Measurements from ENCODE around the gene KRT74.

Gene KRT74

DNA sequence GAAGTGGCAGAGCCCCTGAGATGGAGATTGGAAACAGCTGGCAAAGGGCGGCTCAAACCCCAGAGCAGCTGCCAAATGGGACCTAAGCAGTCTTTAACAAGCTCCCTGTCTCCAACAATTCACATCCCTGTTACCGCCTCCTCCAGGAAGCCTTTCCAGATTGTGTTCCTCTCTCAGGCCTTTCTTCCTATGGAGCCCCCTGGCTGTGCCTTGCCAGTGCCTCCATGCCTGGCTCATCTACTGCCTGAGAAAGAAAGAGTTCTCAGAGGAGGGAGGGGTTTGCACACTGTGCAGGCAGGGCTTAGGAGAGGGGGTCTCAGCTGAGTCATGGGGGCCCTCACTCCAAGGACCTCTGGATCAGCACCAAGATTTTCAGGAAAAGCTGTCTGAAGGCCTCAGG lies 8.8 kb upstream of the KRT74 start:
- no peak for TF ChIP-seq FOXP2 (optimal IDR thresholded peaks at IDR 0.05; ENCODE audit: borderline replicate concordance, extremely low read depth, extremely low read length, insufficient read depth)
- TF ChIP-seq SIN3A (IDR thresholded peaks at IDR 0.05; ENCODE audit: borderline replicate concordance, insufficient read depth, low read length), result no peak
- TF ChIP-seq, protein P1, sequence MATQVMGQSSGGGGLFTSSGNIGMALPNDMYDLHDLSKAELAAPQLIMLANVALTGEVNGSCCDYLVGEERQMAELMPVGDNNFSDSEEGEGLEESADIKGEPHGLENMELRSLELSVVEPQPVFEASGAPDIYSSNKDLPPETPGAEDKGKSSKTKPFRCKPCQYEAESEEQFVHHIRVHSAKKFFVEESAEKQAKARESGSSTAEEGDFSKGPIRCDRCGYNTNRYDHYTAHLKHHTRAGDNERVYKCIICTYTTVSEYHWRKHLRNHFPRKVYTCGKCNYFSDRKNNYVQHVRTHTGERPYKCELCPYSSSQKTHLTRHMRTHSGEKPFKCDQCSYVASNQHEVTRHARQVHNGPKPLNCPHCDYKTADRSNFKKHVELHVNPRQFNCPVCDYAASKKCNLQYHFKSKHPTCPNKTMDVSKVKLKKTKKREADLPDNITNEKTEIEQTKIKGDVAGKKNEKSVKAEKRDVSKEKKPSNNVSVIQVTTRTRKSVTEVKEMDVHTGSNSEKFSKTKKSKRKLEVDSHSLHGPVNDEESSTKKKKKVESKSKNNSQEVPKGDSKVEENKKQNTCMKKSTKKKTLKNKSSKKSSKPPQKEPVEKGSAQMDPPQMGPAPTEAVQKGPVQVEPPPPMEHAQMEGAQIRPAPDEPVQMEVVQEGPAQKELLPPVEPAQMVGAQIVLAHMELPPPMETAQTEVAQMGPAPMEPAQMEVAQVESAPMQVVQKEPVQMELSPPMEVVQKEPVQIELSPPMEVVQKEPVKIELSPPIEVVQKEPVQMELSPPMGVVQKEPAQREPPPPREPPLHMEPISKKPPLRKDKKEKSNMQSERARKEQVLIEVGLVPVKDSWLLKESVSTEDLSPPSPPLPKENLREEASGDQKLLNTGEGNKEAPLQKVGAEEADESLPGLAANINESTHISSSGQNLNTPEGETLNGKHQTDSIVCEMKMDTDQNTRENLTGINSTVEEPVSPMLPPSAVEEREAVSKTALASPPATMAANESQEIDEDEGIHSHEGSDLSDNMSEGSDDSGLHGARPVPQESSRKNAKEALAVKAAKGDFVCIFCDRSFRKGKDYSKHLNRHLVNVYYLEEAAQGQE (IDR thresholded peaks at IDR 0.05; ENCODE audit: insufficient read depth in 1 of 2, low read depth in 2 of 2, low read length in 2 of 2), result no peak
- TF ChIP-seq POLR2AphosphoS5 (IDR thresholded peaks at IDR 0.05; ENCODE audit: low read depth, low read length), result no peak
- TF ChIP-seq TAF1 (IDR thresholded peaks at IDR 0.05; ENCODE audit: borderline replicate concordance, insufficient read depth, low read length), result no peak

DNA sequence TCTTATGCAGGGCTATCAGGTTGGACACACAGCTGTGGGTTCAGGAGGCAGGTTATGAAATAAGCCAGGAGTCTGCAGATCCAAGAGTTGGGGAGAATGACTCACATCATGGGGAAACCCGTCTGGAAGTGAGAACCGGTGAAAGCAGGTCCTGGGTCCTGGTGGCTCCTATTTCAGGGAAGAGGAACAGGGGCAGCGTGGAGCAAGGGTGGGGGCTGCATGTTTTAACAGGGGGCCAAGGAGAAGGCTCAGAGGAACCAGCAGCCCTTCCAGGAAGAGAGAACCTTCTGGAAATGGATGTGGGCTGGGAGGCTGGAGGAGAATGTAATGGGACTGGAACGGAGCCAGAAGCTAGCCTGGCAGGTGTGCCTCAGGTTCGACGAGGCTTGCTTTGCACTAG lies 7.8 kb upstream of the KRT74 start:
- TF ChIP-seq, protein P1 (IDR thresholded peaks at IDR 0.05; ENCODE audit: insufficient read depth in 1 of 2, low read depth in 2 of 2, low read length in 2 of 2), result no peak
- TF ChIP-seq SIN3A (IDR thresholded peaks at IDR 0.05; ENCODE audit: borderline replicate concordance, insufficient read depth, low read length) (no peak), POLR2AphosphoS5 (IDR thresholded peaks at IDR 0.05; ENCODE audit: low read depth, low read length) (no peak), TAF1 (IDR thresholded peaks at IDR 0.05; ENCODE audit: borderline replicate concordance, insufficient read depth, low read length) (no peak), FOXP2 (optimal IDR thresholded peaks at IDR 0.05; ENCODE audit: borderline replicate concordance, extremely low read depth, extremely low read length, insufficient read depth) (no peak)

DNA sequence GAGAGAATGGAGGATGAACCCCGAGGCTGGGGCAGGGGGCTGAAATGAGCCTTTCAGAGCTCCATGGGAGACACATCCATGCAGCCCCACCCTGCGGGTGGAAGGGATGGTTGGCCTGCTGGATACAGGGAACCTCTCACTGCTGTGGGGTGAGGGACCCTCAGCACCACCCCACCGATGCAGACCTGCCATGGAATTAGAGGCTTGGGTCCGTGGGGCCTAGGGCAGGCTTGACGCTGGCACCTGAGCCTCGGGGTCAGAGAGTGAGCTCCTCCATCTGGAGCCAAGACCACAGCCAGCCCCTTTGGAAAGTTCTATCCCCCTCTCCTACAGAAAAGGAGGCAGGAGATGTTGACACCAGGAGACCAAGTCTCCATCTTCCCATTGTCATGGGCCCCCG lies 7.4 kb upstream of the KRT74 start:
- TF ChIP-seq, protein P1 (IDR thresholded peaks at IDR 0.05; ENCODE audit: insufficient read depth in 1 of 2, low read depth in 2 of 2, low read length in 2 of 2), result no peak
- TF ChIP-seq POLR2AphosphoS5 (IDR thresholded peaks at IDR 0.05; ENCODE audit: low read depth, low read length) (no peak), FOXP2 (optimal IDR thresholded peaks at IDR 0.05; ENCODE audit: borderline replicate concordance, extremely low read depth, extremely low read length, insufficient read depth) (no peak), TAF1 (IDR thresholded peaks at IDR 0.05; ENCODE audit: borderline replicate concordance, insufficient read depth, low read length) (no peak), SIN3A (IDR thresholded peaks at IDR 0.05; ENCODE audit: borderline replicate concordance, insufficient read depth, low read length) (no peak)

DNA sequence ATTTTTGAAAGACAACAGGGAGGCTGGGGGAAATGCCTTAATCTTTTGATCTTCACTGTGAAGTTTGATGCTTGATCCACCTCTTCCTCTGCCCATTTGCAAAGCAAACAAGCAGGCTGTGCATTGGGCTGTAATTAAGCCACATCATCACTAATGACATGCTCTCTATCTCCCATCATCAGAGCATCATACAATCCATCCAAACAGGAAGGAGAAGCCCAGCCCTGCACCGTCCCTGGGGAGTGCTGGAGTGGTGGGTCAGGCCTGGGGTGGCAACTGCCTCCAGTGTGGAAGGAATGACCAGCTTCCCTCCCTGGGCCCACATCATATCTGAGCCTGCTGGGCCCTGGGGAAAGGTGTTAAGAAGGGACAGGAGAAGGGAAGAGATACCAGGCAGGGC lies 6.9 kb upstream of the KRT74 start:
- TF ChIP-seq FOXP2 (optimal IDR thresholded peaks at IDR 0.05; ENCODE audit: borderline replicate concordance, extremely low read depth, extremely low read length, insufficient read depth), result no peak
- no peak for TF ChIP-seq POLR2AphosphoS5 (IDR thresholded peaks at IDR 0.05; ENCODE audit: low read depth, low read length)
- no peak for TF ChIP-seq TAF1 (IDR thresholded peaks at IDR 0.05; ENCODE audit: borderline replicate concordance, insufficient read depth, low read length)
- TF ChIP-seq, protein P1 (IDR thresholded peaks at IDR 0.05; ENCODE audit: insufficient read depth in 1 of 2, low read depth in 2 of 2, low read length in 2 of 2), result no peak
- no peak for TF ChIP-seq SIN3A (IDR thresholded peaks at IDR 0.05; ENCODE audit: borderline replicate concordance, insufficient read depth, low read length)

Measured in PFSK-1 (cell line).